H54 (cell line): ENCODE measurements around the gene INSC.

ENCODE experiments used
- DNase-seq: peaks from one replicate; pipeline ENCODE4 v3.0.0; 2011; ENCODE audit warnings: low spot score, mixed read lengths; ENCODE audit not compliant: insufficient read length
- FAIRE-seq: peaks from 3 replicates; lab custom pipeline; 2011; peaks lifted over from hg19 to GRCh38; lab: Jason Lieb, UNC
- POLR2A ChIP-seq: IDR thresholded peaks from 2 replicates; pipeline ENCODE4 v1.6.1; 2011; ENCODE audit warnings: low read depth, mild to moderate bottlenecking, low read length

INSC gene

DNA sequence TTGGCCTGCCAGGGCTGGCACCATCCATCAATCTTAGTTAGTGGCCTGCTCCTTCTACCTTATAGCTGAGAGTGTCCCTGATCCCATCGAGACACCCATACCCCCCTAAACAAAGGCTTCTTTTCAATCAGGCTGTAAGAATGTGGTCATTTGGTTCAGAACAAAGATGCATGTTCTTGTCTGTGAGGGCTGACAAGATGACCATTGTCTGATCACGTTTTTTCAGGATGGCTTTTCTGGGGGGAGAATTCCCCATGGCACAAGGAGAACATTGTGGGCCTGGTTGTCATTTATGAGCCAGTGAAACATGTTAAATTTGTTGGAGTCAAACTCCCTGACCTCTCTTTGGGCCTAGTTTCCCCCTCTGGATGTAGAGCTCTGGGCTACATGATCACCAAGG, 160.4 kb downstream of the INSC start:
- TF ChIP-seq POLR2A = no peak
- FAIRE-seq (no peak), DNase-seq (no peak)

DNA sequence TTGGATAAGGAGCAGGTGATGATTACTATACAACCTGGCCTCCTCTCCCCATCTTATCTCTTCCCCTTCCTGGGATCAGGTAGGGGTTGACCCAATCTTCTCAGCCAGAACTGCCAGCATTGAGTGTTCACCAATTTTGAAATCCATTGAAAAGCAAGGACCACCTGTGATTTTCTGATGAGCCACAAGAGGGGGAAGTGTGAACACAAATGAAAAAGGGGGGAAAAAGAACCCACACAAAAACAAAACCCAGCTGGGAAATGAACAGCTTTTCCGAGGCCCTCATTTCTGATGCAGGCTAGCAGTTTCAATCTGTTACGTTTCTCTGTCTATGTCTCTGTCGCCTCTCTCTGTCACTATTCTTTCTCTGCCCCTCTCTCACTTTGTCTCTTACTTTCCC, 161.9 kb downstream of the INSC start:
- no peak for TF ChIP-seq POLR2A
- DNase-seq (no peak), FAIRE-seq (no peak)

DNA sequence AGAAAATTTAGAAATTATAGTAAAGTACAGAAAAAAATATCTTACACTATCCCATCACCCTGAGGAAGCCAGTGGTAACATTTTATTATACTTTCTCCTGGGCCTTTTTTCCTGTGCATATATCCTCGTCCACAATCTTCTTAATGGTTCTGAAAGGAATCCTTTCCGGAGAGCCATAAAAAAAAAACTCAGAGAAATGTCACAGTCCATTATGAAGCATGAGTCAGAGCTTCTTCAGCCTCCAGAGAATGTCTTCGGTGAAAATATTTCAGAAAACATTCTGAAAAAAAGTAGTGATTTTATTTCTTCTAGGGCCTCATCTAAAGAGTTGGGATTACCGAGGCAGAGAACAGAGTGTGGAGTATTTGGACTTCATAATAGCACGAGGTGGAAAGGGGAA, 163.4 kb downstream of the INSC start:
- DNase-seq (no peak), FAIRE-seq (no peak)
- no peak for TF ChIP-seq POLR2A

DNA sequence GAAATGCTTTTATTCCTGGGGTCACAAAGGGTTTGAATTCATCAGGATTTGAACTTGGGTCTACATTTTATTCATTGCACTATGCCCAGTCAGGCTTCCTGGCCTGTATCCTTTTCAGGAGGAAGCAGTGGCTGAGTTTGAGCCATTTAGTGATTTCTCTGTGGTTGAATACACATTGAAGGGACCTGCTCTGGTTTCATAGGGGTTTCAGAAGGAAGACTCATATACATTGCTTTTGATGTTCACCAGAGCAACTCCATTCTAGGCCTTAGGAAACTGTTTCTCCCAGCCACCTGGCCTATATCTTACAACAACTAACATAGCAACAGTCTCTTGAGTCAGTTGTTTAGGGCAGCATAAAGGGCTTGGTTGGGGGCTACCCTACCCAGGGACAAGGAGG, 165.7 kb downstream of the INSC start:
- TF ChIP-seq POLR2A = no peak
- FAIRE-seq (no peak), DNase-seq (no peak)

DNA sequence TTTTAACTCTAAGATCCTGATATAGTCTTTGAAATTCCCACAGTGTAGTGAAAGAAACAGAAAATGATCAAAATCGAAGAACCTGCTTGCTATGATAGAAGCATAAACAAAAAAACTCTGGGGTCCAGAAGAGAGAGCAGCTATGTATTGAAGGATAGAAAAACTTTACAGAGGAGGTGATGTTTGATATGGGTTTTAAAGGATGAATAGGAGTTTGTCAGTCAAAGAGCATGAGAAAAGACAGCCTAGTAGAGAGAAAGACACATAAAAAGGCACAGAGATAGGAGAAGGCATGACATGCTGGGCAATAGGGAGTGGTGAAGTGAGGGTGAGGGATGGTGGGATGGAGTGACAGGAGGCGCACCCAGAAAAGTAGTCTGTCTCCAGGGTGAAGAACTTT, 168.0 kb downstream of the INSC start:
- TF ChIP-seq POLR2A = no peak
- no peak for DNase-seq
- FAIRE-seq = no peak

DNA sequence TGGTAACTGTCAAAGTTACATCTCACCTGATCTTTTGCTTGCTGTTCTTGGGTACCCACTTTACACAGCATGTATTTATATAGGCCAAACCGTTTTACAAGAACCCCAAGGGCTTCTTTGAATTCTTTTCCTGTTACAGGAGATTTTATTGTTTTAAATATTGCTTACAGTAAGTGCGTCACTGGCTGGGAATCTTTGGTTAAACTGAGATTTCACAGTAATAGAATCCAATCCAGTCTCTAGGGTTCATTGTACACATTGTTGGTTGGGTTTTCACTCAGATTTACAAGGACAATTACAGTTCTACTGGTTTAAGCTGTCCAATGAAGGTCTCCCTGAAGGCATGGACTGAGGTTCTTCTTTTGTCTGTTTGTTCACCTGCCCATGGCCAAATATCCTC, 171.7 kb downstream of the INSC start:
- no peak for TF ChIP-seq POLR2A
- FAIRE-seq (no peak), DNase-seq (no peak)

DNA sequence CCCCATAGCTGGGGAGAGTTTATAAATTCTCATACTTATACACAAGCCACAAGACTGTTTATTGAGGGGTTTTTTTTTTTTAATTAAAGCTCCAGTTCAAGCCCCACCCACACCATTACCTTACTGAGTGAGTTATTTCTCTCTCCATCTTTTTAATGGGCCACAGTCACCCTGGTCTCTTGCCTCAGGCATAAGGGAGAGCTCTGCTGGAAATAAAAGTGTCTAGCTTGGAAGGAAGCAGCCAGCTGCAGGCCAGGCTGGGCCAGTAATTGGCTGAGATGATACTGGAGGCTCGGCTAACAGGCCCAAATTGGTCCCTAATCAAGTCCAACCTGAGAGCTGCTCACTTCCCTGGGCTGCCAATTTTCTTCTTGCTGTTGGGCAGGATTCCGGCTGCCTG, 174.1 kb downstream of the INSC start:
- no peak for FAIRE-seq
- DNase-seq = no peak
- no peak for TF ChIP-seq POLR2A

DNA sequence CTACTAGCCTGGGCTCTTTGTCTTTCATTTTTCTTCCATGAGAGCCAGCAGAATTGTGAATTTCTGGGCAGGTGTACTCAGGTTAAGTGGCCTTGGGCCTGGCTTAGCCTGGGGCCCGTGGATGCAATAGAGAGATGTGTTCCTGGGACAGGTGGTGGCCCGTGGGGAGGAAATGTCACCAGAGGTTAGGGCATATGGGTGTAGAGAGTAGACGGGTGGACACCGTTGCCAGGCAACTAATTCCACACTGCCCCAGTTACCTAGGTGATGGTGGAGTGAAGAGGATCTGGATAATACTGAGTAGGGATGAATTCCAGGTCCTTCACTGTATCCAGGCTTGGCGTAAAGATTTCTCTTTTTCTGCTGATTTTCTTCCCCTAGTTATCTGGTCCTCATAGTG, 175.0 kb downstream of the INSC start:
- DNase-seq (no peak), FAIRE-seq (no peak)
- TF ChIP-seq POLR2A = no peak

DNA sequence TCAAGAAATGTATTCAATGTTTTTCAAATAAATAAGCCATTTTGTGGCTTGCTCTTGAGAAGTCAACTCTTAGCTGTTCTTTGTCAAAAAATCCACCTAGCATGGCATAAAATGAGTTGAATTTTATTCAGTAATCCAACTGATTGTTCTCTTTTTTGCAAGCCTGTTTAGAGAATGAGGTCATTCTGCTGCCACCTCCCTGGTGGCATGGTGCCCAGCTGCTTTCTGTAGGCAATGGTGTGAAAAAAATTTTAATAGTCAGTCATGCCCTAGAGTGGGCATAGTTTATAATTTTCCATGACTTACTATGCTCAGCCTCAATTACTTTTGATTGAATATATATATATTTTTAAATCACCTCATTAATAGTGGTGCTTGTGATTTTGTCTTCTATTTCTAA, 177.2 kb downstream of the INSC start:
- DNase-seq = no peak
- TF ChIP-seq POLR2A = no peak
- no peak for FAIRE-seq

DNA sequence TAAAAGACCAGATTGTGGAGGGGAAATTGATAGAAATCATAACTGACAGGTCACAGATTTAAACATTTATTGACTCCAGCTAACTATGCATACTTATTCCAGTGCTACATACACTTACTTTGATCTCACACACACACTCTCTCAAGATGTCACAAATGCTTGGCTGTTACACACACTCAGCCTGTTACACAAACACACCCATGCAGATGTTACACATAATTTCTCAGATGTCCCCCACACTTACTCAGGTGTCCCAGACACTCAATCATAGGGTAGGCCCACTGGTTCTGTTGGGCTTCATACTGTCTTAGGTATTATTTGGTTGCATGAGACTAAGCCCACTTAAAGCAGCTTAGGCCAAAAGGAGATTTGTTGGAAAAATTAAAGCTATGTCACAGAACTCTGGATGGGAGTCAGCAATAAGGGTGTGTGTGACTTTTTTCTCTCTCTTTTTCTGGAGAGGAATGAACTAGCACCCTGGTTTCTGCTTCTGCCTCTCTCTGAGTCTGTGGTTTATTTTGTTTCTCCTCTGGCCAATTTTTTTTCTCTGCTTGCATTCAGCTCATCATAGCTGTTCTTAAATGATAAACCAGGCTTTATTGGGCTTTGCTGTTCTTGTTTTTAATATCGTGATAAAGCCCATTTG, 179.4 kb downstream of the INSC start:
- DNase-seq (no peak), FAIRE-seq (no peak)
- no peak for TF ChIP-seq POLR2A

DNA sequence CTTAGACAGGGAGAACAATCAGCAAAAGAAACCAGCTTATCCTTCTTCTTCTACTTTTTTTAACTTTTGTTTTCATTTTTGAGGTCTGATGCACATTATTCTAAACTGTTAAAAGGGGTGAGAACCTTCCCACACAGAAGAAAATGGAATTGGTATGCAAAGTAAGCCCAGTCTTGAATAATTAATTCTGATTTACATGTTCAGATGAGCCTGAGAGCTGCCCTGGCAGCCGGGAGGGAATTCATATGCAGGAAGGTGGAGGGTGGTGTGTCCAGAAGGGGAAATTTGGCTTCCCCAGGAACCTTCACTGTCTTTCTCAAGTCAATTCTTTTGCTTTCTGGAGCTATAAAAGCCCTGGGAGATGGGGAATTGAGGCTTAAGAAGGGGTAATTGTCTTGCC, 181.0 kb downstream of the INSC start:
- FAIRE-seq = no peak

More for the DNA sequence above, 181.0 kb downstream of the INSC start:
- no peak for TF ChIP-seq POLR2A
- DNase-seq = no peak
